AG09309 (cell line): ENCODE data around the gene OR10R2.
"Not testable (repeated sequence)": the region's sequence is repeated elsewhere in the genome, so short reads cannot be mapped to it uniquely, and the experiment has no call there.

Experiments used
- DNase-seq: peaks from one replicate; pipeline ENCODE4 v3.0.0-alpha.2; 2010; ENCODE audit warnings: low read depth
- H3K4me3 ChIP-seq: 2 replicates; pipeline ENCODE4 v1.5.1; 2011; ENCODE audit warnings: mild to moderate bottlenecking, low read depth, low read length, moderate library complexity; ENCODE audit not compliant: control insufficient read depth
- TF ChIP-seq, protein P1 (sequence below): IDR thresholded peaks from 2 replicates; pipeline ENCODE4 v1.5.1; 2011; ENCODE audit warnings: mild to moderate bottlenecking, low read depth, low read length, inconsistent platforms; ENCODE audit not compliant: insufficient read depth, control insufficient read depth; ENCODE audit errors: missing control alignments

Gene OR10R2, protein sequence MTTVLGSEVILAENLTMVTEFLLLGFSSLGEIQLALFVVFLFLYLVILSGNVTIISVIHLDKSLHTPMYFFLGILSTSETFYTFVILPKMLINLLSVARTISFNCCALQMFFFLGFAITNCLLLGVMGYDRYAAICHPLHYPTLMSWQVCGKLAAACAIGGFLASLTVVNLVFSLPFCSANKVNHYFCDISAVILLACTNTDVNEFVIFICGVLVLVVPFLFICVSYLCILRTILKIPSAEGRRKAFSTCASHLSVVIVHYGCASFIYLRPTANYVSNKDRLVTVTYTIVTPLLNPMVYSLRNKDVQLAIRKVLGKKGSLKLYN

DNA sequence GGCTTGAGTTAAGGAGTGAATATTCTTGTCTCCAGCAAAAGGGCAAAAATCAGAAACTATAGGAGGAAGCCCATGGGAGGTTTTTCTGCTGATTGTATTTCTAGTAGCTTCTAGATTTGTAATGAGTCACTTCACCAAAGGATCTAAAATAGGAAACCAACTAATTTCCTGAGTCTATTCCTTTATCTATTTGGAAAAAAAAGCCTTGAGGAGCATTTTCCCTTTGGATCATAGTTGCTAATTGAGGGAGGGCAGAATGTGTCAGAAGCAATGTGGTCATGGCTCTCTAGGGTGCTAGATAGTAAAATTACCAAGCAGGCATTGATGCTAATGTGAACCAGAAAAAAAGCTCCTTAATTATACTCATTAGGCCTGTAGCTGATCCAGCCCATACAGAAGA, at the start of gene OR10R2:
Gene OR10R2, plus strand, starts transcription at position 301 of the 400 bp plus-strand sequence. CDS start 106 bp downstream, outside the sequence.
- TF ChIP-seq, protein P1, sequence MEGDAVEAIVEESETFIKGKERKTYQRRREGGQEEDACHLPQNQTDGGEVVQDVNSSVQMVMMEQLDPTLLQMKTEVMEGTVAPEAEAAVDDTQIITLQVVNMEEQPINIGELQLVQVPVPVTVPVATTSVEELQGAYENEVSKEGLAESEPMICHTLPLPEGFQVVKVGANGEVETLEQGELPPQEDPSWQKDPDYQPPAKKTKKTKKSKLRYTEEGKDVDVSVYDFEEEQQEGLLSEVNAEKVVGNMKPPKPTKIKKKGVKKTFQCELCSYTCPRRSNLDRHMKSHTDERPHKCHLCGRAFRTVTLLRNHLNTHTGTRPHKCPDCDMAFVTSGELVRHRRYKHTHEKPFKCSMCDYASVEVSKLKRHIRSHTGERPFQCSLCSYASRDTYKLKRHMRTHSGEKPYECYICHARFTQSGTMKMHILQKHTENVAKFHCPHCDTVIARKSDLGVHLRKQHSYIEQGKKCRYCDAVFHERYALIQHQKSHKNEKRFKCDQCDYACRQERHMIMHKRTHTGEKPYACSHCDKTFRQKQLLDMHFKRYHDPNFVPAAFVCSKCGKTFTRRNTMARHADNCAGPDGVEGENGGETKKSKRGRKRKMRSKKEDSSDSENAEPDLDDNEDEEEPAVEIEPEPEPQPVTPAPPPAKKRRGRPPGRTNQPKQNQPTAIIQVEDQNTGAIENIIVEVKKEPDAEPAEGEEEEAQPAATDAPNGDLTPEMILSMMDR: no peak
- no peak within 1 kb of the TSS for H3K4me3 ChIP-seq
- no peak for DNase-seq

DNA sequence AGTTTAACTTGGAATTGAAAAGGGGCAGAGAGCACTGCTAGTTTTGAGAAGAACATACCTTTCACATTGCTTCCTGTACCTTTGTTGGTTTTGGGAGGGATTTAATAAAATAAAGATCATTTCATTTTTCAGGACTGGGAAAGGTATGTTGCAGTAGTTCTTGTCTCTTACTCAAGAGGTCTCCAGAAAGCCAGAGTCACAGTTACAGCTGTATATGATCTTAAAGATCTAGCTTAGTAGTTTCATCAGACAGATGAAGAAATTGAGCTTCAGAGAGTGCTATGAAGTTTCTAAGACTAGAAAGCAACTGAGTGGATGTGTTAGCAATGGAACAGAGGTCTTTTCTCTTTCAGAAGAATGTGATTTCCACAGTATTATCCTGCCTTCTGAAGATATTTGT, 47.0 kb upstream of the OR10R2 start:
- H3K4me3 ChIP-seq: no peak overlapping the region
- DNase-seq: no peak
- TF ChIP-seq, protein P1: no peak

DNA sequence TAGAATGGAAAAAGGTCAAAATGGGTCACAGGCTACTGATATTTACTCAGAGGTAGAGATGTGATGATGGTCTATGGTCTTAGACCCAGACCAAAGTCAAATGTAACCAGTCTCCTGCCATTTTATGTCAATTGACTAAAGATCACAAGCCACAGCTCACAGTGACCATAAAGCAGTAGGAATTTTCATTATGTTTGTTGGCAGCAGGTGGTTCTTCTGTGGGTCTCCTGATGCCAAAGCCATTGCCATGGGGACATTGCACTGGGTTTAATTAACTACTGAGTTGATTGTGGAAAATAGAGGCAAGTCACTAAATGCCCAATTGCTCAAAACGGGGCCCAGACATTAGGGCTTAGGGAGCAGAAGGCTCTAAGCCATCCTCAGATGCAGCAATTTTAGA, 45.9 kb upstream of the OR10R2 start, which contains the start of gene OR10K2:
Gene OR10K2, minus strand, starts transcription at position 101 of the 400 bp plus-strand sequence. CDS start 5,371 bp downstream, outside the sequence.
- no peak within 1 kb of the TSS for H3K4me3 ChIP-seq
- TF ChIP-seq, protein P1: no peak
- no peak for DNase-seq

DNA sequence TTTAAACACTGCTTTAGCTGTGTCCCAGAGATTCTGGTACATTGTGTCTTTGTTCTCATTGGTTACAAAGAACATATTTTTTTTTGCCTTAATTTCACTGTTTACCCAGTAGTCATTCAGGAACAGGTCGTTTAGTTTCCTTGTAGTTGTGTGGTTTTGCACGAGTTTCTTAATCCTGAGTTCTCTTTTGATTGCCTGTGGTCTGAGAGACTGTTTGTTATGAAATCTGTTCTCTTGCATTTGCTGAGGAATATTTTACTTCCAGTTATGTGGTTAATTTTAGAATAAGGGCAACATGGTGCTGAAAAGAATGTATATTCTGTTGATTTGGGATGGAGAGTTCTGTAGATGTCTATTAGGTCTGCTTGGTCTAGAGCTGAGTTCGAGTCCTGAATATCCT, 41.9 kb upstream of the OR10R2 start:
- not testable (repeated sequence) for H3K4me3 ChIP-seq, DNase-seq

DNA sequence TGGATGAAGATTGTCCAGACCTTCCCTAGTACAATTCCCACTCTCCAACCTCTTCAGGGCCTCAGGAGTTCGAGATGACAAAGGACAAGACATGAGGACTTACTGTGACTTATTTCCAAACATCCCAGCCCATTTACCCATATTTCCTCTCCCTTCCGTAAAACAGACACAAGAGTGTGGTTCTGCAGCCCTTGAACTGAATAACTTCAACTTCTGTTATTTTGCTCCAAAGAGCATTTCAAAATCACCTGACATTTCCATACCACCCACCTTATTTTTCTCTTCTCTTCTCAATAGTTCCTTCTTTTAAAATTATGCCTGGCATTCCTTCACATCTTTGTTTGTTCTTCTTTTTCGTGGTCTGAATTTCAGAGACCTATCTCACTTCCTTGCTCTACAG, 37.3 kb upstream of the OR10R2 start:
- no peak for DNase-seq
- H3K4me3 ChIP-seq: no peak overlapping the region
- TF ChIP-seq, protein P1: no peak

DNA sequence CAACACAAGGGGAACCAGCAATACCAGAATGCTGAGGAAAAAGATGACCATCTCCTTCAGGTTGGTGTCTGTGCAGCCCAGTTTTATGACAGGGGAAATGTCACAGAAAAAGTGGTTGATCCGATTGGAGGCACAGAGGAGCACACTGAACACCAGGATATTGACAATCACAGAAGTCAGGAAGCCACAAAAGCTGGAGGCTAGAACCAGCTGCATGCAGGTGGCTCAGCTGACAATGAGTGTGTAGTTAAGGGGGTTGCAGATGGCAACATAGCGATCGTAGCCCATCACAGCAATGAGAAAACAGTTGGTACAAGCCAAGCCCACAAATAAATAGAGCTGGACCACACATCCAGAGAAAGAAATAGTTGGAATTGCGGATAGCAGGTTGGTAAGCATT, 26.6 kb upstream of the OR10R2 start:
- no peak overlapping the region for H3K4me3 ChIP-seq
- no peak for DNase-seq
- TF ChIP-seq, protein P1: no peak

DNA sequence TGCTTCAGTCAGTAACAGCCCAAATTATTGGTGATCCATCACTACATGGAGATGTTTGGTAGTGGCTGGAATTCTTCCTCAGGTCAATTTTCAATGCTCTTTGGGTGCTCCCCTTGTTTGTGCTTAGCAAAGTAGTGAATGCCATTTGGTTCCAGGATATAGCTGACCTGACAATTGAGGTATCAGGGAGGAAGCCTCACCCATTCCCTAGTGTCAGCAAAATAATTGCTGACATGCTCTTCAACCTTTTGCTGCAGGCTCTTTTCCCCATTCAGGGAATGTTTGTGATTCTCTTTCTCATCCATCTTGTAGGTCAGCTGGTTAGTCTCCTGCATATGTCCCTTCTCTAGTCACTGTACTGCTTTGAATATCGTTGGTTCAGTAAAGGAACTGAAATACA, 17.5 kb upstream of the OR10R2 start:
- no peak for DNase-seq
- TF ChIP-seq, protein P1: no peak

More for the DNA sequence above, 17.5 kb upstream of the OR10R2 start:
- H3K4me3 ChIP-seq: no peak overlapping the region
